Activated CD8-positive, alpha-beta T cell treated with anti-CD3 and anti-CD28 coated beads for 36 hours (primary cell): ENCODE measurements around the gene PCTP. TPM values are rescaled to one million over a fixed set of nuclear protein-coding genes. Genes with fewer than 3 reads are reported as not detected.

ENCODE experiments used
- ATAC-seq: fragments of 200-7000 bp; cut with Tn5 transposase; one replicate; pipeline ENCODE4 v1.10.0; 2021; ENCODE audit warnings: mild to moderate bottlenecking, moderate library complexity
- CTCF ChIA-PET: fragments of 350-600 bp; sonication (Branson Sonifier 250); formaldehyde crosslinking; loops from one replicate; lab custom pipeline; 2021; ENCODE audit warnings: antibody characterized with exemption; lab: Charles Lee
- POLR2A ChIA-PET: fragments of 350-600 bp; sonication (Branson Sonifier 250); formaldehyde crosslinking; loops from one replicate; lab custom pipeline; 2021; ENCODE audit warnings: antibody characterized with exemption; lab: Charles Lee
- DNase-seq: peaks from one replicate; pipeline ENCODE4 v3.0.0-alpha.2; 2020
- H3K27ac Mint-ChIP-seq: one replicate; pipeline ENCODE4 v1.8.0; 2021; ENCODE audit warnings: mild to moderate bottlenecking, mixed read lengths
- H3K27me3 Mint-ChIP-seq: one replicate; pipeline ENCODE4 v1.8.0; 2021; ENCODE audit warnings: mixed read lengths
- H3K36me3 Mint-ChIP-seq: one replicate; pipeline ENCODE4 v1.8.0; 2021; ENCODE audit warnings: low read depth, mixed read lengths
- H3K4me1 Mint-ChIP-seq: one replicate; pipeline ENCODE4 v1.8.0; 2021; ENCODE audit warnings: low read depth, mixed read lengths
- H3K4me3 Mint-ChIP-seq: one replicate; pipeline ENCODE4 v1.8.0; 2021; ENCODE audit warnings: mild to moderate bottlenecking, moderate library complexity, mixed read lengths
- H3K9me3 Mint-ChIP-seq: one replicate; pipeline ENCODE4 v1.8.0; 2021; ENCODE audit warnings: mixed read lengths
- CTCF ChIP-seq: fragments of 200-600 bp; IDR thresholded peaks from one replicate; pipeline ENCODE4 v1.8.0; 2022; ENCODE audit warnings: antibody characterized with exemption, mild to moderate bottlenecking
- intact Hi-C: fragments of 100-400 bp; cut with micrococcal nuclease; formaldehyde crosslinking; loops from one replicate; pipeline ENCODE4 v1.10.0; 2022
- total RNA-seq, 2 experiments: library from RNA; stranded (reverse); gene quantifications; one replicate each; pipeline ENCODE4 v1.2.3, GENCODE V29; 2021

The PCTP gene
- total RNA-seq, 2 experiments from 2014 or later, result 6.6 to 7.7 TPM

DNA sequence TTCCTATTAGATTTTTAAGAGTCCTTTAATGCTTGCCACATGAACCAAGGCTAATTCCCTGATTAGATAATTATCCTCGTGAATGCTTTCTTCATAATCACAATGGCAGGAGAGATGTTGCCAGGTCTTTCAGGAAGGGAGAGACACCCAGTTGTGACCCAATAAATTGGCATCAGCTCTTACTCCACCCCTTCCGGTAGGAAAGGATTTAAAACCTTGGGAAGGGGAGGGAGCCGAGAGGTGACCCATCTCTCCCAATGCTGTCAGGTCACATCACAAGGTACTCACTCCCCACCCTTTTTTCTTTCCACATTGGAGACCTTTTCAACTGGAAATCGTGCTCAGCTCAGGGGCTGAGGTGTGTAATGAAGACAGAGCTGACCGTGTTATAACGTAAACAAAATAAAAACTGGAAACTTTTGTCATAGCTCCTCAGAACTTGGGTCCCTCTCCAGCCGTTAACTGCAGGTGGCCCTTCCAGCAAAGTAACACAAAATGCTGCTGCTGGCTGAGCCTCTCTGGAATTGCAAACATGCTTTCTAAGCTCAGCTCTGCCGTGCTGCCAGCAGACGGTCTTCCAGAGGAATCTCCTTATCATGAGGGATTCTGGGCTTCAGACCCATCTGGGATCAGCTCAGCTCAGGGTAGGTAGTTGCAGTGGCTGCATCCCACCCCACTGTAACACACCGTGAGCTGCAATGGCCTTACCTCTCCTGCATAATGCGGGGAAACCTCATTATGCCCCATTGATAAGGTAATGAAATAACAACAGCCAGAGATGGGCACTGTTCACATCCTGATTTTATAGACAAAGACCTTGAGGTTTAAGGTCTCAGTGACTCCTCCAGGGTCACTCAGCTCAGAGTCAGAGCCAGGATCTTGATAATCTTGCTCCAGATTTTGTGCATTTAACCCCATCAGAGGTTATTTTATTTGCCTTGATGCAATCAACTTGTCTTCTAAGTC, 43.8 kb upstream of the PCTP start:
- Mint-ChIP-seq H3K27ac (no peak overlapping the region), H3K4me1 (no peaks in the 10 kb centered on the region), H3K4me3 (no peak overlapping the region), H3K36me3 (no peaks in the 10 kb centered on the region), H3K27me3 (peaks cover 22% of the 10 kb centered on the region), H3K9me3 (no peaks in the 10 kb centered on the region)
- intact Hi-C loops, result no loop called here
- CTCF ChIA-PET, result interaction anchor here (1.7 kb wide), 1 partner anchor 11 kb away, joined by 11 read pairs; no protein-coding TSS in a partner anchor
- ATAC-seq (no peak), DNase-seq (no peak)
- POLR2A ChIA-PET, result no interaction called here
- TF ChIP-seq CTCF, result no peak

GRCh38 chr17:55708175-55708974, 42.5 kb upstream of the PCTP start:
- H3K36me3 Mint-ChIP-seq, result no peaks in the 10 kb centered on the region
- no peak overlapping the region for H3K4me3 Mint-ChIP-seq
- no peak for TF ChIP-seq CTCF
- DNase-seq, result no peak
- H3K27me3 Mint-ChIP-seq, result peaks cover 16% of the 10 kb centered on the region
- intact Hi-C loops, result no loop called here
- H3K27ac Mint-ChIP-seq, result no peak overlapping the region
- H3K9me3 Mint-ChIP-seq, result no peaks in the 10 kb centered on the region
- ChIA-PET POLR2A (no interaction called here), CTCF (interaction anchor here (1.7 kb wide), 1 partner anchor 10 kb away, joined by 11 read pairs; no protein-coding TSS in a partner anchor)
- no peaks in the 10 kb centered on the region for H3K4me1 Mint-ChIP-seq
- ATAC-seq, result no peak

GRCh38 chr17:55709440-55709839, 41.4 kb upstream of the PCTP start:
- Mint-ChIP-seq H3K27me3 (peaks cover 15% of the 10 kb centered on the region), H3K4me3 (no peak overlapping the region), H3K36me3 (no peaks in the 10 kb centered on the region), H3K9me3 (no peaks in the 10 kb centered on the region), H3K4me1 (no peaks in the 10 kb centered on the region), H3K27ac (no peak overlapping the region)
- DNase-seq (no peak), ATAC-seq (no peak)
- no peak for TF ChIP-seq CTCF
- POLR2A ChIA-PET, result no interaction called here
- CTCF ChIA-PET, result interaction anchor here (1.6 kb wide), 1 partner anchor 9 kb away, joined by 8 read pairs; no protein-coding TSS in a partner anchor
- intact Hi-C loops, result no loop called here

GRCh38 chr17:55709984-55710383, 40.9 kb upstream of the PCTP start:
- intact Hi-C loops, result no loop called here
- POLR2A ChIA-PET, result no interaction called here
- no peak for ATAC-seq
- TF ChIP-seq CTCF, result no peak
- DNase-seq, result no peak
- no peak overlapping the region for H3K4me3 Mint-ChIP-seq
- H3K36me3 Mint-ChIP-seq, result no peaks in the 10 kb centered on the region
- no peak overlapping the region for H3K27ac Mint-ChIP-seq
- peaks cover 12% of the 10 kb centered on the region for H3K27me3 Mint-ChIP-seq
- H3K9me3 Mint-ChIP-seq, result no peaks in the 10 kb centered on the region
- H3K4me1 Mint-ChIP-seq, result no peaks in the 10 kb centered on the region
- CTCF ChIA-PET, result interaction anchor here (1.6 kb wide), 1 partner anchor 9 kb away, joined by 8 read pairs; no protein-coding TSS in a partner anchor
